Thyroid gland (tissue), 4 donors: Measurements from ENCODE around the gene AGPAT4. TPM values are rescaled to one million over a fixed set of nuclear protein-coding genes. Genes with fewer than 3 reads are reported as not detected.

Source experiments
- DNase-seq, 2 donors: peaks; one replicate each; pipeline ENCODE4 v3.0.0-alpha.2; 2019
- H3K27ac ChIP-seq, 3 donors: fragments of 200-600 bp; sonication (generic); 1 replicate in 2 of 3; 2 replicates in 1 of 3; pipeline ENCODE4 v1.5.1; 2016 to 2019; ENCODE audit warnings: mild to moderate bottlenecking in 1 of 3, moderate library complexity in 1 of 3
- H3K27me3 ChIP-seq: fragments of 200-600 bp; sonication (generic); one replicate; pipeline ENCODE4 v1.5.1; 2019
- H3K36me3 ChIP-seq, 2 donors: fragments of 200-600 bp; sonication (generic); one replicate each; pipeline ENCODE4 v1.5.1; 2016 to 2019
- H3K4me1 ChIP-seq, 2 donors: fragments of 200-600 bp; sonication (generic); one replicate each; pipeline ENCODE4 v1.5.1; 2017 to 2019
- H3K4me3 ChIP-seq, 3 donors: fragments of 200-600 bp; sonication (generic); replicated peaks in 1 of 3; 1 replicate in 2 of 3; 2 replicates in 1 of 3; pipeline ENCODE4 v1.5.1; 2016; ENCODE audit warnings: mild to moderate bottlenecking in 1 of 3
- H3K9me3 ChIP-seq: fragments of 200-600 bp; sonication (generic); one replicate; pipeline ENCODE4 v1.5.1; 2017
- POLR2A ChIP-seq, 2 donors: fragments of 450-650 bp; IDR thresholded peaks; one replicate each; pipeline ENCODE4 v1.6.1; 2017; ENCODE audit warnings: antibody characterized with exemption in 2 of 2, mild to moderate bottlenecking in 2 of 2, moderate library complexity in 1 of 2
- WGBS, 2 donors: methylation state at CpG; one replicate each; pipeline ENCODE4 v1.1.5; 2017; 5-methylcytosine and 5-hydroxymethylcytosine counted together
- intact Hi-C: fragments of 100-400 bp; cut with DNase I; formaldehyde crosslinking; loops from one replicate; pipeline ENCODE4 v1.15.1; 2023
- total RNA-seq, 4 donors: library from RNA; depleted of rRNA; stranded (reverse); fragments of >200 nt; gene quantifications; one replicate each; pipeline ENCODE4 v1.2.3, GENCODE V29; 2016
- TF ChIP-seq, protein P1 (sequence below), 6 experiments: fragments of 200-600 bp in 3 of 6; fragments of 450-650 bp in 3 of 6; sonication (generic) in 3 of 6; IDR thresholded peaks; one replicate each; pipeline ENCODE4 v1.5.1; 2016 to 2019; ENCODE audit warnings: antibody characterized with exemption in 6 of 6, mild to moderate bottlenecking in 2 of 6, inconsistent platforms in 1 of 6, moderate library complexity in 1 of 6

The AGPAT4 gene
- total RNA-seq, 4 donors from 2014 or later, result 6.1 to 12.8 (median 6.9) TPM

DNA sequence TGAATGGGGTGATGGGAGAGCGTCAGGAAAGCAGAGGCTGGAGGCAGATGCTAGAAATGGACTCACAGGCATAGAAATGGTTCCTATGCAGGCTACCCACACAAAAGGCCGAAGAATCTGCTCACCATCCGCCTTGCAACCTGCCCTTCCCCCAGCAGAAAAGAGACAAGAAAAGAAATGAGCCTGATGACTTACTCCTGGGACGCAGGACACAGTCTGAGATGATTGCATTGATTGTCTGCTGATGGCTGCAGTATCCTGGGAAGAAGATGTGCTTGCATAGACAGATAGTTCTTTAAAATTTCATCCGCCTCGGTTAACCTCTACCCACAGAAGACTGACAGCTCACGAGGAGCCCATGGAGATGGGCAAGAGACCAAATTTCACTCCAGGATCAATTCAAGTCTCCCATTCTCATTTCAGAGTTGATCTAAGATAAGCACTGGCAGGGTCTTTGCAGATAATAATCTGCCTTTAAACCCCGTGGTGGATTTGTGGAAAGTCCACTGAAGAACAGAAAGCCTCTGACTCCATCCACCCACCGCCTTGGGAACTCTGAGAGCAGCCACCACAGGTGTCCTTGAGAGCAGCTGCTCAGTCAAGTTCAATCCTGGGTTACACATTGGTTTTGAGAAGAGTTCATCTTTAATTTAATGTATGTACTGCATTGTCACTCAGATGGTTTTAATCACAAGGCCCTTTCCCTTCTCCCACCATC is 7.2 kb downstream of the AGPAT4 start:
- no peak for DNase-seq
- Histone ChIP-seq H3K27me3 (no peaks in the 10 kb centered on the region), H3K27ac (no peak overlapping the region), H3K36me3 (no peaks in the 10 kb centered on the region), H3K4me1 (no peaks in the 10 kb centered on the region), H3K4me3 (no peak overlapping the region), H3K9me3 (no peaks in the 10 kb centered on the region)
- intact Hi-C loops, result no loop called here
- TF ChIP-seq POLR2A (IDR thresholded peaks at IDR 0.05), result no peak
- TF ChIP-seq, protein P1, sequence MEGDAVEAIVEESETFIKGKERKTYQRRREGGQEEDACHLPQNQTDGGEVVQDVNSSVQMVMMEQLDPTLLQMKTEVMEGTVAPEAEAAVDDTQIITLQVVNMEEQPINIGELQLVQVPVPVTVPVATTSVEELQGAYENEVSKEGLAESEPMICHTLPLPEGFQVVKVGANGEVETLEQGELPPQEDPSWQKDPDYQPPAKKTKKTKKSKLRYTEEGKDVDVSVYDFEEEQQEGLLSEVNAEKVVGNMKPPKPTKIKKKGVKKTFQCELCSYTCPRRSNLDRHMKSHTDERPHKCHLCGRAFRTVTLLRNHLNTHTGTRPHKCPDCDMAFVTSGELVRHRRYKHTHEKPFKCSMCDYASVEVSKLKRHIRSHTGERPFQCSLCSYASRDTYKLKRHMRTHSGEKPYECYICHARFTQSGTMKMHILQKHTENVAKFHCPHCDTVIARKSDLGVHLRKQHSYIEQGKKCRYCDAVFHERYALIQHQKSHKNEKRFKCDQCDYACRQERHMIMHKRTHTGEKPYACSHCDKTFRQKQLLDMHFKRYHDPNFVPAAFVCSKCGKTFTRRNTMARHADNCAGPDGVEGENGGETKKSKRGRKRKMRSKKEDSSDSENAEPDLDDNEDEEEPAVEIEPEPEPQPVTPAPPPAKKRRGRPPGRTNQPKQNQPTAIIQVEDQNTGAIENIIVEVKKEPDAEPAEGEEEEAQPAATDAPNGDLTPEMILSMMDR (IDR thresholded peaks at IDR 0.05), result no peak
- WGBS, 2 donors, result 83 to 91% methylated on average over 9 of the region's 9 CpGs

DNA sequence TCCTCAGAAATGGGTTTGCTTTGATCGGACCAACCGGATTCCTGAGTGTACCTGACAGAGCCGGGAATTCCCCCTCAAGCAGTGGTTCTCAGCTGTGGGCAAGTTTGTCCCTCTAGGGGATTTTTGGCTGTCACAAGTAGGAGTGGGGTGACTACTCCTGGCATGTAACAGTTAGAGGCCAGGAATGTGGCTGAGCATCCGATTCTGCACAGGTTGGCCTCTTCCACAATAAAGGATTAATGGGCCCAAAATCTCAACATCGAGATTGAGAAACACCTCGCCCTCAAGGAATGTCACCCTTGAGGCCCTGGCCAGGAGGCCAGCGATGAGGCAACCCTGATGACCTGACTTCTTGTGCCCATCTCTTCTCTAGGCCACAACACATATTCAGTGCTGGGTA is 7.9 kb downstream of the AGPAT4 start:
- Histone ChIP-seq H3K27ac (no peak overlapping the region), H3K9me3 (no peaks in the 10 kb centered on the region), H3K36me3 (no peaks in the 10 kb centered on the region), H3K27me3 (no peaks in the 10 kb centered on the region), H3K4me3 (no peak overlapping the region), H3K4me1 (no peaks in the 10 kb centered on the region)
- intact Hi-C loops, result no loop called here
- DNase-seq, result no peak
- TF ChIP-seq POLR2A (IDR thresholded peaks at IDR 0.05), result no peak
- TF ChIP-seq, protein P1 (IDR thresholded peaks at IDR 0.05), result no peak
- WGBS, 2 donors, result 87 to 97% methylated on average over 5 to 7 of the region's 7 CpGs

DNA sequence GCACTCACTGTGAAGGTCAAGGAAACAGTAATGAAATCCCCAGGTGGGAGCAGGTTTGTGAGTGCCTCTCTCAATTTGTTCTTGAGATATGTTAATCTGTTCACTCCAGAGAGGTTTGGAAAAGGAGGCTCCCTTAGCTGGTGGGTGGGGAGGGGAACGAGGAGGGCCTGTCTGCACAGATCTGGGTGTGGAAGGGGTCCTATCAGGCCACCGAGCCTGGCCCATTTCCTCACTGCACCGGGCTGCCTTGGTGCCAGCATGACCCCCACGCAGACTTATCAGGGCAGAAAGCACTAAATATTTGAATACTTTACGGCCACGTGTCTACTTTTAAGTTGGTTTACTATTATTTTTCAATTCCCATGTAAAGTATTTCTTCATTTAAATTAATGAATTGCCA is 8.3 kb downstream of the AGPAT4 start:
- no peak overlapping the region for H3K4me3 ChIP-seq
- no peak overlapping the region for H3K27ac ChIP-seq
- 90 to 95% methylated on average over 6 of the region's 6 CpGs for WGBS, 2 donors
- intact Hi-C loops, result no loop called here
- DNase-seq, result no peak
- no peaks in the 10 kb centered on the region for H3K9me3 ChIP-seq
- no peaks in the 10 kb centered on the region for H3K27me3 ChIP-seq
- H3K4me1 ChIP-seq, result no peaks in the 10 kb centered on the region
- TF ChIP-seq, protein P1 (IDR thresholded peaks at IDR 0.05), result no peak
- no peak for TF ChIP-seq POLR2A (IDR thresholded peaks at IDR 0.05)
- H3K36me3 ChIP-seq, result no peaks in the 10 kb centered on the region

DNA sequence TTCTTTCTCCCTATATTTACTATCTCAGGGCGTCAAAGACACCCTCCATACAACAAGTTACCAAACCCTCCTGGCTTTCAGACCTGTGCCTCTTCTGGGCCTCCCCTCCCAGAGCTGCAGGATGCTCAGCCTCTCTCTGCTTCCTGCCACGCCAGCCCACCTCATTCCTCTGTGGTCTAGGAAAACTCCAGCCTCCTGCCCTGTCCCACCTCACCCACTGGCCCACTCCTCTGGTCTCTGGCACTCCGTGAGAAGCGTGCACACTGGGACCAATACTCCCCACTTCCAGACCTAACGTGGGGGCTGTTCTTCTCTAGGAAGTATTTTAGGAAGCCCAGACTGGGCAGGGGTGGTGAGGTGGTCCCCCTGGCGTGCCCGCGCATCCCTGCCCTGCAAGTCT is 9.7 kb downstream of the AGPAT4 start:
- no peak for TF ChIP-seq POLR2A (IDR thresholded peaks at IDR 0.05)
- TF ChIP-seq, protein P1 (IDR thresholded peaks at IDR 0.05), result no peak
- intact Hi-C loops, result no loop called here
- no peak for DNase-seq
- Histone ChIP-seq H3K36me3 (no peaks in the 10 kb centered on the region), H3K27ac (no peak overlapping the region), H3K4me1 (no peaks in the 10 kb centered on the region), H3K4me3 (no peak overlapping the region), H3K27me3 (no peaks in the 10 kb centered on the region), H3K9me3 (no peaks in the 10 kb centered on the region)
- 88 to 96% methylated on average over 8 of the region's 8 CpGs for WGBS, 2 donors

DNA sequence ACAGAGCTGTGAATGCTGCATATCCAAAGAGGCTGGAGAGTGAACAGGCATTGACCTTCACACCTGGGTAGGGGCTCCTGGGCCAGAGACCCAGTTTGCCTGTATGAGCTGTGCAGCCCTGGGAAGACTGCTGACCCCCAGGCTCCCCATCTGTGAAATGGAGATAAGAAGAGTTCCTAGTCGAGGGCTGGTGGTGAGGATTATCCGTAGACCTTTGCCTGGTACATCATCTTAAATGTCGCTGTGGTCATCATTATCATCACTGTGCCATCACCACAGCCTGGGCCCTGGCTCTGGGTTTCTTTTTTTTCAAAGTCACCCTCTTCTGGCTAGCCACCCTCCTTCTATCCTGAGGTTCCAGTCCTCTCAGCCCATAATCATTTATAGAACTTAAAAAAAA is 12.0 kb downstream of the AGPAT4 start:
- Histone ChIP-seq H3K4me1 (no peaks in the 10 kb centered on the region), H3K27ac (no peak overlapping the region), H3K4me3 (no peak overlapping the region), H3K36me3 (no peaks in the 10 kb centered on the region), H3K27me3 (no peaks in the 10 kb centered on the region), H3K9me3 (no peaks in the 10 kb centered on the region)
- 89 to 97% methylated on average over 3 of the region's 3 CpGs for WGBS, 2 donors
- TF ChIP-seq, protein P1 (IDR thresholded peaks at IDR 0.05), result no peak
- no peak for TF ChIP-seq POLR2A (IDR thresholded peaks at IDR 0.05)
- DNase-seq, result no peak
- intact Hi-C loops, result no loop called here
